ENCODE data around the gene CTF1.
A peak's percentile ranks its signal among the peaks of the same experiment; 100 is the strongest.
"Not testable (repeated sequence)": the region's sequence is repeated elsewhere in the genome, so short reads cannot be mapped to it uniquely, and the experiment has no call there.

Gene CTF1

GRCh38 chr16:30896261-30896888 is at the start of gene CTF1:
Gene CTF1 (plus strand): TSS chr16:30896614. CDS start chr16:30896644, 30 bp downstream.
- no peak for DNase-seq (ENCODE audit: low spot score)

GRCh38 chr16:30846649-30847402 is 49.6 kb upstream of the CTF1 start:
- DNase-seq (ENCODE audit: low spot score) = peak; percentile 76

- DNase-seq (ENCODE audit: low spot score) = no peak
These were observed 46.2 kb upstream of the CTF1 start for GRCh38 chr16:30850246-30850645.

GRCh38 chr16:30853758-30854157 is 42.7 kb upstream of the CTF1 start:
- DNase-seq (ENCODE audit: low spot score) = no peak

GRCh38 chr16:30858111-30858495 is 38.3 kb upstream of the CTF1 start:
- no peak for DNase-seq (ENCODE audit: low spot score)

- no peak for DNase-seq (ENCODE audit: low spot score)
These were observed 37.5 kb upstream of the CTF1 start for GRCh38 chr16:30858829-30859423.

GRCh38 chr16:30860729-30861128 is 35.7 kb upstream of the CTF1 start:
- not testable (repeated sequence) for DNase-seq (ENCODE audit: low spot score)

GRCh38 chr16:30863178-30863577 is 33.2 kb upstream of the CTF1 start:
- not testable (repeated sequence) for DNase-seq (ENCODE audit: low spot score)

GRCh38 chr16:30866031-30866430 is 30.4 kb upstream of the CTF1 start:
- DNase-seq (ENCODE audit: low spot score) = no peak

GRCh38 chr16:30867747-30868146 is 28.7 kb upstream of the CTF1 start:
- no peak for DNase-seq (ENCODE audit: low spot score)

- no peak for DNase-seq (ENCODE audit: low spot score)
These were observed 25.5 kb upstream of the CTF1 start for GRCh38 chr16:30870904-30871303.

- DNase-seq (ENCODE audit: low spot score) = no peak
These were observed 22.1 kb upstream of the CTF1 start for GRCh38 chr16:30874244-30874820.

- peak; percentile 95 for DNase-seq (ENCODE audit: low spot score)
These were observed 21.3 kb upstream of the CTF1 start for GRCh38 chr16:30874821-30875717.

GRCh38 chr16:30875871-30876801 is 20.3 kb upstream of the CTF1 start:
- peak; percentile 50 for DNase-seq (ENCODE audit: low spot score)

- DNase-seq (ENCODE audit: low spot score) = no peak
These were observed 19.5 kb upstream of the CTF1 start for GRCh38 chr16:30876867-30877266.

GRCh38 chr16:30882429-30883310 is 13.7 kb upstream of the CTF1 start:
- no peak for DNase-seq (ENCODE audit: low spot score)

GRCh38 chr16:30884760-30885159 is 11.7 kb upstream of the CTF1 start:
- no peak for DNase-seq (ENCODE audit: low spot score)

GRCh38 chr16:30885196-30885595 is 11.2 kb upstream of the CTF1 start:
- DNase-seq (ENCODE audit: low spot score) = no peak

GRCh38 chr16:30886145-30886544 is 10.3 kb upstream of the CTF1 start:
- no peak for DNase-seq (ENCODE audit: low spot score)

GRCh38 chr16:30887927-30888326 is 8.5 kb upstream of the CTF1 start:
- no peak for DNase-seq (ENCODE audit: low spot score)

Data from D341Med (cell line).